Liver (tissue), 3 donors: ENCODE data around the gene CDCA3.

Experiments used
- SP1 ChIP-seq: IDR thresholded peaks from 2 replicates; pipeline ENCODE4 v1.6.1; 2018; ENCODE audit warnings: antibody characterized with exemption, mild to moderate bottlenecking
- TAF1 ChIP-seq: conservative IDR thresholded peaks from 2 replicates; pipeline ENCODE4 v1.6.1; 2016; ENCODE audit warnings: antibody characterized with exemption, mild to moderate bottlenecking
- YY1 ChIP-seq: IDR thresholded peaks from 2 replicates; pipeline ENCODE4 v1.6.1; 2016; ENCODE audit warnings: antibody characterized with exemption, mild to moderate bottlenecking
- TF ChIP-seq, protein P1 (sequence below): fragments of 150-350 bp; IDR thresholded peaks from 2 replicates; pipeline ENCODE4 v1.5.1; 2017; ENCODE audit warnings: improper control_type of control experiment, low read depth, low read length; ENCODE audit not compliant: missing input control
- TF ChIP-seq, protein P2 (sequence below): IDR thresholded peaks from 2 replicates; pipeline ENCODE4 v1.6.1; 2016; ENCODE audit warnings: antibody characterized with exemption, mild to moderate bottlenecking
- donor health status: healthy.
- donor health status: healthy.

- TF ChIP-seq, protein P1, sequence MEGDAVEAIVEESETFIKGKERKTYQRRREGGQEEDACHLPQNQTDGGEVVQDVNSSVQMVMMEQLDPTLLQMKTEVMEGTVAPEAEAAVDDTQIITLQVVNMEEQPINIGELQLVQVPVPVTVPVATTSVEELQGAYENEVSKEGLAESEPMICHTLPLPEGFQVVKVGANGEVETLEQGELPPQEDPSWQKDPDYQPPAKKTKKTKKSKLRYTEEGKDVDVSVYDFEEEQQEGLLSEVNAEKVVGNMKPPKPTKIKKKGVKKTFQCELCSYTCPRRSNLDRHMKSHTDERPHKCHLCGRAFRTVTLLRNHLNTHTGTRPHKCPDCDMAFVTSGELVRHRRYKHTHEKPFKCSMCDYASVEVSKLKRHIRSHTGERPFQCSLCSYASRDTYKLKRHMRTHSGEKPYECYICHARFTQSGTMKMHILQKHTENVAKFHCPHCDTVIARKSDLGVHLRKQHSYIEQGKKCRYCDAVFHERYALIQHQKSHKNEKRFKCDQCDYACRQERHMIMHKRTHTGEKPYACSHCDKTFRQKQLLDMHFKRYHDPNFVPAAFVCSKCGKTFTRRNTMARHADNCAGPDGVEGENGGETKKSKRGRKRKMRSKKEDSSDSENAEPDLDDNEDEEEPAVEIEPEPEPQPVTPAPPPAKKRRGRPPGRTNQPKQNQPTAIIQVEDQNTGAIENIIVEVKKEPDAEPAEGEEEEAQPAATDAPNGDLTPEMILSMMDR: no peak
- TF ChIP-seq, protein P2, sequence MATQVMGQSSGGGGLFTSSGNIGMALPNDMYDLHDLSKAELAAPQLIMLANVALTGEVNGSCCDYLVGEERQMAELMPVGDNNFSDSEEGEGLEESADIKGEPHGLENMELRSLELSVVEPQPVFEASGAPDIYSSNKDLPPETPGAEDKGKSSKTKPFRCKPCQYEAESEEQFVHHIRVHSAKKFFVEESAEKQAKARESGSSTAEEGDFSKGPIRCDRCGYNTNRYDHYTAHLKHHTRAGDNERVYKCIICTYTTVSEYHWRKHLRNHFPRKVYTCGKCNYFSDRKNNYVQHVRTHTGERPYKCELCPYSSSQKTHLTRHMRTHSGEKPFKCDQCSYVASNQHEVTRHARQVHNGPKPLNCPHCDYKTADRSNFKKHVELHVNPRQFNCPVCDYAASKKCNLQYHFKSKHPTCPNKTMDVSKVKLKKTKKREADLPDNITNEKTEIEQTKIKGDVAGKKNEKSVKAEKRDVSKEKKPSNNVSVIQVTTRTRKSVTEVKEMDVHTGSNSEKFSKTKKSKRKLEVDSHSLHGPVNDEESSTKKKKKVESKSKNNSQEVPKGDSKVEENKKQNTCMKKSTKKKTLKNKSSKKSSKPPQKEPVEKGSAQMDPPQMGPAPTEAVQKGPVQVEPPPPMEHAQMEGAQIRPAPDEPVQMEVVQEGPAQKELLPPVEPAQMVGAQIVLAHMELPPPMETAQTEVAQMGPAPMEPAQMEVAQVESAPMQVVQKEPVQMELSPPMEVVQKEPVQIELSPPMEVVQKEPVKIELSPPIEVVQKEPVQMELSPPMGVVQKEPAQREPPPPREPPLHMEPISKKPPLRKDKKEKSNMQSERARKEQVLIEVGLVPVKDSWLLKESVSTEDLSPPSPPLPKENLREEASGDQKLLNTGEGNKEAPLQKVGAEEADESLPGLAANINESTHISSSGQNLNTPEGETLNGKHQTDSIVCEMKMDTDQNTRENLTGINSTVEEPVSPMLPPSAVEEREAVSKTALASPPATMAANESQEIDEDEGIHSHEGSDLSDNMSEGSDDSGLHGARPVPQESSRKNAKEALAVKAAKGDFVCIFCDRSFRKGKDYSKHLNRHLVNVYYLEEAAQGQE: no peak
- no peak for TF ChIP-seq TAF1
- no peak for TF ChIP-seq YY1
- no peak for TF ChIP-seq SP1
These were observed 31.7 kb downstream of the CDCA3 start for GRCh38 chr12:6819106-6820030.
